HepG2 (cell line): ENCODE results near the gene CEACAM5. TPM values are rescaled to one million over a fixed set of nuclear protein-coding genes. Genes with fewer than 3 reads are reported as not detected.

Experiments used
- ATAC-seq: fragments of 200-7000 bp; cut with Tn5 transposase; 3 replicates; pipeline ENCODE4 v1.9.1; 2020; ENCODE audit warnings: mild to moderate bottlenecking, moderate library complexity
- BruUV-seq: library from RNA; stranded (reverse); fragments of 400-500 nt; replicated peaks from 2 replicates; lab custom pipeline; 2021; lab: Mats Ljungman, UMichigan
- CTCF ChIA-PET: fragments of 300-600 bp; formaldehyde crosslinking; extraction: SDS; loops from one replicate; lab custom pipeline; 2021; ENCODE audit warnings: low total read pairs, inconsistent platforms, low intra/inter-chr PET ratio; lab: Yijun Ruan, JAX
- POLR2A ChIA-PET: fragments of 350-600 bp; sonication (Branson Sonifier 250); formaldehyde crosslinking; loops from one replicate; lab custom pipeline; 2020; ENCODE audit warnings: antibody characterized with exemption, inconsistent platforms; lab: Yijun Ruan, JAX
- DNase-seq: peaks from one replicate; pipeline ENCODE4 v3.0.0-alpha.2; 2015; ENCODE audit warnings: low spot score
- FAIRE-seq: peaks from 3 replicates; lab custom pipeline; 2011; peaks lifted over from hg19 to GRCh38; lab: Jason Lieb, UNC
- H2AFZ ChIP-seq: one replicate; pipeline ENCODE4 v1.6.1; 2011; ENCODE audit warnings: low read length, inconsistent platforms
- H3K27ac ChIP-seq: fragments of 300-600 bp; 3 replicates; pipeline ENCODE4 v1.8.0; 2011; ENCODE audit warnings: mixed run types, mild to moderate bottlenecking, mixed read lengths, low read length, inconsistent platforms; ENCODE audit not compliant: insufficient read depth; ENCODE audit errors: extremely low read length
- H3K27me3 ChIP-seq, 2 experiments: fragments of 200-600 bp in 1 of 2; 2 replicates in 1 of 2; 3 replicates in 1 of 2; pipeline versions ENCODE4 v1.6.0 to v1.8.0; 2011; ENCODE audit warnings: low read length in 2 of 2, mild to moderate bottlenecking in 2 of 2, moderate library complexity in 2 of 2, inconsistent platforms in 1 of 2; ENCODE audit not compliant: insufficient read depth in 2 of 2, control insufficient read depth in 1 of 2
- H3K36me3 ChIP-seq, 2 experiments: fragments of 200-600 bp in 1 of 2; replicated peaks in 1 of 2; 2 replicates in 1 of 2; 3 replicates in 1 of 2; pipeline versions ENCODE4 v1.5.1 to v1.8.0; 2011; ENCODE audit warnings: low read length in 2 of 2, inconsistent platforms in 1 of 2; ENCODE audit not compliant: insufficient read depth in 2 of 2, control insufficient read depth in 1 of 2
- H3K4me1 ChIP-seq: 2 replicates; pipeline ENCODE4 v1.5.1; 2012; ENCODE audit warnings: low read length, inconsistent platforms; ENCODE audit not compliant: insufficient read depth
- H3K4me2 ChIP-seq: 2 replicates; pipeline ENCODE4 v1.6.0; 2011; ENCODE audit warnings: low read depth, low read length, inconsistent platforms
- H3K4me3 ChIP-seq, 3 experiments: fragments of 200-600 bp in 1 of 3; sonication (generic), shearing (Covaris generic) in 1 of 3; replicated peaks in 1 of 3; 2 replicates each; pipeline ENCODE4 v1.5.1; 2011 to 2016; ENCODE audit warnings: low read length in 3 of 3, inconsistent platforms in 2 of 3, low read depth in 2 of 3, mild to moderate bottlenecking in 2 of 3, control low read depth in 1 of 3, mixed read lengths in 1 of 3; ENCODE audit not compliant: insufficient read depth in 1 of 3
- H3K79me2 ChIP-seq: one replicate; pipeline ENCODE4 v1.6.1; 2011; ENCODE audit warnings: low read length, inconsistent platforms; ENCODE audit not compliant: insufficient read depth
- H3K9ac ChIP-seq: 2 replicates; pipeline ENCODE4 v1.6.0; 2011; ENCODE audit warnings: mild to moderate bottlenecking, low read depth, low read length, inconsistent platforms; ENCODE audit not compliant: insufficient read depth
- H3K9me3 ChIP-seq: 2 replicates; pipeline ENCODE4 v1.5.1; 2012; ENCODE audit warnings: mild to moderate bottlenecking, low read length
- H4K20me1 ChIP-seq: 2 replicates; pipeline ENCODE4 v1.6.0; 2011; ENCODE audit warnings: inconsistent platforms, mild to moderate bottlenecking, low read length, moderate library complexity; ENCODE audit not compliant: insufficient read depth
- FOSL2 ChIP-seq: sonication (generic); formaldehyde crosslinking; IDR thresholded peaks from 2 replicates; pipeline ENCODE4 v1.4.0; 2020; ENCODE audit warnings: missing genetic modification reagents
- RFX5 ChIP-seq: IDR thresholded peaks from 2 replicates; pipeline ENCODE4 v1.6.1; 2011; ENCODE audit warnings: low read depth, low read length, improper control_type of control experiment
- TCF7L2 ChIP-seq: IDR thresholded peaks from 2 replicates; pipeline ENCODE4 v1.6.1; 2011; ENCODE audit warnings: mild to moderate bottlenecking, low read depth, low read length, moderate library complexity
- ZMYM4 ChIP-seq: sonication (generic); formaldehyde crosslinking; IDR thresholded peaks from 2 replicates; pipeline ENCODE4 v1.8.1; 2023; ENCODE audit warnings: mild to moderate bottlenecking, missing genetic modification reagents
- ZNF510 ChIP-seq: sonication (generic); formaldehyde crosslinking; IDR thresholded peaks from 2 replicates; pipeline ENCODE4 v1.4.0; 2020; ENCODE audit warnings: low read depth, mild to moderate bottlenecking, missing genetic modification reagents
- WGBS: methylation state at CpG from one replicate; pipeline ENCODE4 v1.1.6; 2017; ENCODE audit warnings: low lambda C conversion rate; 5-methylcytosine and 5-hydroxymethylcytosine counted together
- in situ Hi-C: cut with HindIII; loops from 2 replicates; pipeline ENCODE4 v1.10.0; 2017; ENCODE audit warnings: low pct_unique_long_range_greater_than_20kb; ENCODE audit not compliant: extremely low pct_ligation_motif_present
- intact Hi-C: fragments of 100-400 bp; cut with micrococcal nuclease; formaldehyde crosslinking; loops from one replicate; pipeline ENCODE4 v1.10.0; 2022; ENCODE audit not compliant: unreplicated experiment
- polyA plus RNA-seq, 8 experiments: library from polyadenylated mRNA; depleted of rRNA in 3 of 8; stranded (reverse) in 7 of 8; unstranded in 1 of 8; fragments of >200 nt; fragmentation: Illumina TruSeq in 4 of 8; extraction: Trizol in 4 of 8; gene quantifications; 2 replicates each; pipeline versions ENCODE4 v1.2.1 to v1.2.3, GENCODE V29; 2011 to 2016; ENCODE audit warnings: low read depth in 4 of 8, missing spikeins in 1 of 8, mixed read lengths in 1 of 8; ENCODE audit not compliant: insufficient read depth in 1 of 8
- total RNA-seq, 5 experiments: library from RNA; depleted of rRNA; stranded (reverse); fragments of >200 nt; fragmentation: Illumina TruSeq; extraction: Trizol; gene quantifications; 2 replicates each; pipeline ENCODE4 v1.2.3, GENCODE V29; 2016; ENCODE audit warnings: low read depth in 1 of 5

Gene CEACAM5
- total and polyA plus RNA-seq, 2 of the 13 experiments (the other 11 are each of a cell fraction or from before 2014, with no cell fraction given) = not detected

DNA sequence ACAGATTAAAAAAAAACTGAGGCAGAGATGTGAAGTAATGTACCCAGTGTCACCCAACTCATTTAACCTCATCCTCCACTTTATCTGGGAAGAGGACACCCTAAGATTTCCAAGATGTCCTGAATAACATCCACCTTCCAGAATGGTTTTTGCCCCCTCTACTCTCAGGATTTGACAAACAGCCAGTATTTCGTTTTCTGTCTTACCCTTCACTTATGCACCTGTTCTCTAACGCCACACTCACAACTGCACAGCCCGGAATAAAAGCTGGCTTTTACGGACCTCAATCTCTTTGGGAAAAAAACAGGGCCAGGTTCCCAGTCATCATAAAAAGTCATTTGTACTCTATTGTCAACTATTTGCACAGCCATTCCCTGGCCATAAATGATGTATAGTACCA, 25.7 kb downstream of the CEACAM5 start:
- no peak overlapping the region for H3K4me2 ChIP-seq
- H3K4me1 ChIP-seq = no peaks in the 10 kb centered on the region
- DNase-seq (no peak), ATAC-seq (no peak), FAIRE-seq (no peak)
- in situ Hi-C loops (no loop called here), intact Hi-C loops (no loop called here)
- POLR2A ChIA-PET = no interaction called here
- WGBS = 20% methylated on average over 4 of the region's 4 CpGs
- no peaks in the 10 kb centered on the region for H4K20me1 ChIP-seq
- H3K4me3 ChIP-seq = no peak overlapping the region
- TF ChIP-seq RFX5 (no peak), ZNF510 (no peak)
- no peaks in the 10 kb centered on the region for H3K79me2 ChIP-seq
- BruUV-seq = no TSS peak
- no peak overlapping the region for H3K27ac ChIP-seq
- H3K36me3 ChIP-seq = no peaks in the 10 kb centered on the region
- peaks cover 0 to 3% of the 10 kb centered on the region in 2 experiments; a peak in 1 of 5 replicates for H3K27me3 ChIP-seq
- no peaks in the 10 kb centered on the region for H3K9me3 ChIP-seq
- H3K9ac ChIP-seq = no peak overlapping the region
- no peak overlapping the region for H2AFZ ChIP-seq
- CTCF ChIA-PET = no interaction called here

DNA sequence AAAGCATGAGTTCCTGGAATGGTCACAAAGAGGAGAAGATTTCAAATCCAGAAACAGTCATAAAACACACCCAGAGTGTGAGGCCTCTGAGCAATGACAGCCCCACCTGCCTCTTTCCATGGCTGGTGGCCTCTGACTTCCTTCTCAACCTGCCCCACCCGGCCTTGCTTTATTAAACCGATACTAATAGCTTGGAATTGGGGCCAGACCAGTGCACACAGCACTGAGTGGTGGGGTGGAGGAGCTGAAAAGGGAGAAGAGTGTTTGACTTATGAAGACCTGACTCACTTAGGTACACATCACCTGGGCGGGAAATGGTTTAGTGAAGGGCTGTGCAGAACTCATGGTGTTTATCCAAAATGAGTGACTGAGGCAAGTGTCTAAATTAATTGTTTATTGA, 26.2 kb downstream of the CEACAM5 start:
- ChIA-PET POLR2A (no interaction called here), CTCF (no interaction called here)
- Histone ChIP-seq H3K4me1 (no peaks in the 10 kb centered on the region), H3K27ac (no peak overlapping the region), H4K20me1 (no peaks in the 10 kb centered on the region), H3K36me3 (no peaks in the 10 kb centered on the region), H3K9ac (no peak overlapping the region), H3K9me3 (no peaks in the 10 kb centered on the region), H3K4me2 (no peak overlapping the region), H3K27me3 (peaks cover 0 to 3% of the 10 kb centered on the region in 2 experiments; a peak in 1 of 5 replicates), H3K4me3 (no peak overlapping the region), H3K79me2 (no peaks in the 10 kb centered on the region), H2AFZ (no peak overlapping the region)
- in situ Hi-C loops = no loop called here
- intact Hi-C loops = no loop called here
- BruUV-seq = no TSS peak
- 2% methylated on average over 3 of the region's 3 CpGs for WGBS
- no peak for FAIRE-seq
- TF ChIP-seq TCF7L2 (no peak), ZMYM4 (CRISPR knock-in tag) (no peak), FOSL2 (CRISPR knock-in tag) (no peak)
- no peak for ATAC-seq
- no peak for DNase-seq
